GM13977 (cell line): ENCODE results near the gene OTUB2.

Experiments used
- DNase-seq: peaks from one replicate; pipeline ENCODE4 v3.0.0; 2012; ENCODE audit warnings: low spot score
- in situ Hi-C: fragments of 300-500 bp; cut with MboI; formaldehyde crosslinking; loops from one replicate; pipeline ENCODE4 v1.12.0; 2022; ENCODE audit warnings: low sequenced_read_pairs, low pct_unique_long_range_greater_than_20kb, mixed read lengths, inconsistent platforms; ENCODE audit not compliant: unreplicated experiment
- TF ChIP-seq, protein P1 (sequence below): IDR thresholded peaks from 2 replicates; pipeline ENCODE4 v1.5.1; 2012; ENCODE audit warnings: mild to moderate bottlenecking, control low read depth; ENCODE audit not compliant: insufficient read depth; ENCODE audit errors: extremely low read depth, missing control alignments

OTUB2 gene

DNA sequence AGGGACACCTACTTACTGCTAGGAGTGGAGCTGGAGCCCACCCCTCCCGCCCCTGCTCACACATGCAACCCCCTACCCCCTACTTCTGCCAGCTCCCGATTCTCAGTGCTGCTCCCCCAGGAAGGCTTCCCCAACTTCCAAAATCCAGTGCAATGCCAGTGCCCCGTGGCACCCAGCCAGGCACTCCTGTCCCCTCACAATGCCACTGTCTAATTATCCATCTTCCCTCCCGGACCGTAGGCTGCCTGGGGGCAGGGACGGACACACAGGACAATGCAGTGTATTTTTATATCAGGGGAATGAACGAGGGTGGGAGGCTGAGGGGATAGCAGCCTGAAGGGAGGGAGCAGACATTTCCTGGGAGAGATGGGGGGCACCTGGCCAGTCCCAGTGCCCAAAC lies 12.4 kb downstream of the OTUB2 start:
- no peak for DNase-seq
- TF ChIP-seq, protein P1, sequence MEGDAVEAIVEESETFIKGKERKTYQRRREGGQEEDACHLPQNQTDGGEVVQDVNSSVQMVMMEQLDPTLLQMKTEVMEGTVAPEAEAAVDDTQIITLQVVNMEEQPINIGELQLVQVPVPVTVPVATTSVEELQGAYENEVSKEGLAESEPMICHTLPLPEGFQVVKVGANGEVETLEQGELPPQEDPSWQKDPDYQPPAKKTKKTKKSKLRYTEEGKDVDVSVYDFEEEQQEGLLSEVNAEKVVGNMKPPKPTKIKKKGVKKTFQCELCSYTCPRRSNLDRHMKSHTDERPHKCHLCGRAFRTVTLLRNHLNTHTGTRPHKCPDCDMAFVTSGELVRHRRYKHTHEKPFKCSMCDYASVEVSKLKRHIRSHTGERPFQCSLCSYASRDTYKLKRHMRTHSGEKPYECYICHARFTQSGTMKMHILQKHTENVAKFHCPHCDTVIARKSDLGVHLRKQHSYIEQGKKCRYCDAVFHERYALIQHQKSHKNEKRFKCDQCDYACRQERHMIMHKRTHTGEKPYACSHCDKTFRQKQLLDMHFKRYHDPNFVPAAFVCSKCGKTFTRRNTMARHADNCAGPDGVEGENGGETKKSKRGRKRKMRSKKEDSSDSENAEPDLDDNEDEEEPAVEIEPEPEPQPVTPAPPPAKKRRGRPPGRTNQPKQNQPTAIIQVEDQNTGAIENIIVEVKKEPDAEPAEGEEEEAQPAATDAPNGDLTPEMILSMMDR = no peak
- in situ Hi-C loops = loop anchor here (25.0 kb wide), 1 partner anchor 99 kb away; the partner anchor contains the start of gene IFI27L2

DNA sequence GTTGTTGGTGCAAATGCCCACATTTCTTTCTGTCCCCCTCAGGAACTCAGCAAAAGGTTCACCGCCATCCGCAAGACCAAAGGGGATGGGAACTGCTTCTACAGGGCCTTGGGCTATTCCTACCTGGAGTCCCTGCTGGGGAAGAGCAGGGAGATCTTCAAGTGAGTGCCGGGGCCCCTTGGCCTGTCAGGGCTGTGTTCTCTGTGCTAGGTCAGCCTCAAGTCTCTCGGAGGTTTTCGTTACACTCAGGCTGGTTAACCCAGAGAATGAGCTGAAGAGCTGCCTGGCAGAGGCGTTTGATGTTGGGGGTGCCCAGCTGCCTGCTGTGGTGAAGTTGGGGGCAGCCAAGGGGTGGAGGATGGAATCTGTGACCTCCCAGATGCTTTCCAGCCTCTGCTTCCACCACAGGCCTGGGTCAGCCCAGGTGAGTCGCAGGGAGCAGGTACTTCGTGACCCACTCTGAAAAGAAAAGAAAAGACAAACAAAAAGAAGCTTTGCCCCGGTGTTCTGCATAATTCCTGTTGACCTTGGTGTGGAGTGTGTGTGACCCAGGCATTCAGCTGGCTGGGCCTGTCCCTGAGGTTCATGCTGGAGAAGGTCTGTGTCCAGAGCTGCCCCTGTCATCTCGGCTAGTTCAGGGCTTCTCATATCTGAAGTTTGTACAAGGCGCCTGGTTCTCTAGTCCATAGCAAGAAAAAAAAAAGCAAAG lies 12.9 kb downstream of the OTUB2 start:
- TF ChIP-seq, protein P1 = no peak
- no peak for DNase-seq
- in situ Hi-C loops = loop anchor here (25.0 kb wide), 1 partner anchor 98 kb away; the partner anchor contains the start of gene IFI27L2

DNA sequence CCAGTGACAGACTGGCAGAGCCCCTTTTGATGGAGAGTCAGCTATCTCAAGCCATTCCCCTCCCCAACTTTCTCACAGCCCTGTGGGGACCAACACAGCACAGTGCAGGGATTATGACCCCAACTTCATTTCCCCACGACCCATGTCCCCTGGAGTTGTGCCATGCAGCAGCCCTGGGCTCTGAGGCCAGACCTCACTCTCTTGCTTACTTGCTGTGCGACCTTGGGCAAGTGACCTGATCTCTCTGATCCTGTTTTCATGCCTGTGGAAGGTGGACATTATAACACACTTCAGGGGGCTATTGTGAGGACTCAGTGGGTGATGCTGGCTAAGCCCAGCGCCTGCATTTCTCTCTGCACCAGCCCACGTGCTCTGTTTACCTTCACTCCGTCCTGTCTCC lies 14.1 kb downstream of the OTUB2 start:
- in situ Hi-C loops = loop anchor here (25.0 kb wide), 1 partner anchor 97 kb away; the partner anchor contains the start of gene IFI27L2
- DNase-seq = no peak
- TF ChIP-seq, protein P1 = no peak

DNA sequence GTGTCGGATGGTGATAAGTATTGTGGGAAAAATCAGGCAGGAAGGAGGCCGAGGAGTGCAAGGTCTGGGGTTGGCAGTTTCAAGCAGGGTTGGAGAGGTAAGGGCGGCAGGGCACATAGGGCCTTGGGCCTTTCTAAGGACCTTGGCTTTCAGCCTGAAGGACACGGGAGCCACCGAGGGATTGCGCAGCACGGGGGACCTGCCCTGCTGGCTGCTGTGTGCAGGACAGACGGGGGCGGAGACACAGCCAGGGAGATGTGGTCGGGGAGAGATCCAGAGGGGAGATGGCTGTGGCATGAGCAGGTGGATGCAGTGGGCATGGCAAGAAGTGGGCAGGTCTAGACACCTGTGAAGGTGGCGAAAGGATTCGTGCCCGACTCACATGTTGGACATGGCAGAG lies 14.7 kb downstream of the OTUB2 start:
- TF ChIP-seq, protein P1 = no peak
- in situ Hi-C loops = loop anchor here (25.0 kb wide), 1 partner anchor 97 kb away; the partner anchor contains the start of gene IFI27L2

DNA sequence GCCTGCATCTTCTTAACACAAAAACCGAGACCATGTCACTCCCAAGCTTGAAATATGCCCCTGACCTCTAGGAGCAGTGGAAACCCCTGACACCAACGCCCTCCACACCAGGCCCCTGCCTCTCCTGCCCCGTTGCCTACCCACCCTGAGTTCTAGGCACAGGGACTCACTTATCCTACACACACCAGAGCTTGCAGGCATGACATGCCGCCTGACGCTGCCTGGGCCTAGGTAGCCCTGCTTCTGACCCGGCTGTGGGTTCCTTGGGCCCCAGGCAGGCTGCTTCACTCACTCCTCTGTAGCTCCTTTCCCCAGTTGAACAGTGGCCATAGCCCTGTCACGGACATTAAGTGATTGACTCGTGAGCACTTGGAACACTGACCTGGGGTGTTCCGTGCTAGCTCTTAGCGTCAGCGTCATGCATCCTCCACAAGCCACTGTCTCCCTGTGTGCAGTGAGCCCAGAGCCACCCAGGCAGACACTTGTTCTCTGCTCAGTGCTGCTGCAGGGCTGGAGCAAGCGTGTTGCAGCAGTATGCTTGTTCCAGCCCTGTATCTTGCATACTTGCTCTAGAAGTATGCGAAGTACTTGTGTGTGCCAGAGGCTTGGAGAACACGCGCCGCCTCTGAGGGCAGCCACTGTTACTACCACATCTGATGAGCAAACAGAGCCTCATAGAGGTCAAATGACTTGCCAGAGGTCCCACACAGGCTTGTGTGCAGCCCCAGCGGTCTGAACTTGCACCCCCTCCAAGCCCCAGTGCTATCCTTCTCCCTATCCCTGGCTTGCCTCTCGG lies 15.6 kb downstream of the OTUB2 start:
- DNase-seq = no peak

More for the DNA sequence above, 14.7 kb downstream of the OTUB2 start:
- DNase-seq = no peak

DNA sequence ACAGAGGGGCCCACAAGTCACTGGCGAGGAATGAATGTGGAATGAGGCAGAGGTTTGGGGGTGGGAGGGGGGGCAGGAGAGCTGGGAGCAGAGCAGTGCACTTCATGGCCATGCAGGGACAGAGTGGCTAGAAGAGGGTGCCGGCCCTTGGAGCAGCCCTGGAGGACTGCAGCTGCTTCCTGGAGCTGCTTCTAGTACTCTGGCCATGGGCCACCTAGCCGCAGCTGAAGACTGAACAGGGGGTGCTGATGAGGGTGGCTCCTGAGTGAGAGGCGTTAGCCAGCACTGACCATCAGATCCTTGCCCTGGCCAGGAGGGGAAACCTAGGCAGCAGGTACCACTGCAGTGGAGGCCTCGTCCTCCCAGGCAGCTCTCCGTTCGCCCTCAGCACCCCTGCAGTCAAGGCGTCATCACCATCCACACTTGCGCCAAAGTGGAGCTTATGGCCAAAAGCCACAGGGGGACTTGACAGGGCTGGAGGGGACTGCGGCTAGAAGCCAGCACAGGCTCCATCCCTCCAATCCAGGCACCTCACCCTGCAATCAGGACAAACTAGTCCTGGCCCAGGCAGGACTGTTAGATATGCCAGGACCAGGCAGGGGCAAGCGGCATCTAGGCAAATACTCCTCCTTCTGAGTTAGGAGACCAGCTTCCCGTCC lies 16.4 kb downstream of the OTUB2 start:
- DNase-seq = no peak
- TF ChIP-seq, protein P1 = no peak
- in situ Hi-C loops = loop anchor here (25.0 kb wide), 1 partner anchor 95 kb away; the partner anchor contains the start of gene IFI27L2

More for the DNA sequence above, 15.6 kb downstream of the OTUB2 start:
- in situ Hi-C loops = loop anchor here (25.0 kb wide), 1 partner anchor 96 kb away; the partner anchor contains the start of gene IFI27L2
- TF ChIP-seq, protein P1 = no peak
